HG03469 (cell line): ENCODE measurements around the gene DDX1.

Experiments used
- ATAC-seq: cut with Tn5 transposase; IDR thresholded peaks from one replicate; pipeline ENCODE4 v1.9.1; 2021; ENCODE audit warnings: mild to moderate bottlenecking, moderate library complexity, moderate number of reproducible peaks; ENCODE audit not compliant: unreplicated experiment

DDX1 gene

GRCh38 chr2:15626967-15627366, 35.3 kb downstream of the DDX1 start:
- no peak for ATAC-seq

GRCh38 chr2:15627817-15628684, 36.4 kb downstream of the DDX1 start:
- ATAC-seq, result no peak

GRCh38 chr2:15628899-15629855, 37.5 kb downstream of the DDX1 start:
- ATAC-seq, result no peak

- no peak for ATAC-seq
These were observed 38.7 kb downstream of the DDX1 start for GRCh38 chr2:15630121-15630977.

- ATAC-seq, result no peak
These were observed 39.5 kb downstream of the DDX1 start for GRCh38 chr2:15630978-15631719.

GRCh38 chr2:15631883-15632282, 40.2 kb downstream of the DDX1 start:
- no peak for ATAC-seq

GRCh38 chr2:15633043-15633970, 41.6 kb downstream of the DDX1 start:
- no peak for ATAC-seq

- ATAC-seq, result no peak
These were observed 42.3 kb downstream of the DDX1 start for GRCh38 chr2:15633971-15634346.

- ATAC-seq, result no peak
These were observed 43.3 kb downstream of the DDX1 start for GRCh38 chr2:15634846-15635490.

- ATAC-seq, result peak; percentile 81
These were observed 45.5 kb downstream of the DDX1 start for GRCh38 chr2:15636972-15637785.

GRCh38 chr2:15638720-15639119, 47.1 kb downstream of the DDX1 start:
- ATAC-seq, result no peak

- no peak for ATAC-seq
These were observed 47.9 kb downstream of the DDX1 start for GRCh38 chr2:15639323-15640251.

GRCh38 chr2:15640261-15640711, 48.6 kb downstream of the DDX1 start:
- ATAC-seq, result no peak

- ATAC-seq, result no peak
These were observed 49.1 kb downstream of the DDX1 start for GRCh38 chr2:15640784-15641183.

- ATAC-seq, result no peak
These were observed 49.9 kb downstream of the DDX1 start for GRCh38 chr2:15641530-15641982.
